ENCODE data around the gene SLC38A6.
"Not testable (repeated sequence)": the region's sequence is repeated elsewhere in the genome, so short reads cannot be mapped to it uniquely, and the experiment has no call there.

Gene SLC38A6

GRCh38 chr14:61063461-61063860 lies 82.4 kb downstream of the SLC38A6 start:
- DNase-seq: no peak

DNA sequence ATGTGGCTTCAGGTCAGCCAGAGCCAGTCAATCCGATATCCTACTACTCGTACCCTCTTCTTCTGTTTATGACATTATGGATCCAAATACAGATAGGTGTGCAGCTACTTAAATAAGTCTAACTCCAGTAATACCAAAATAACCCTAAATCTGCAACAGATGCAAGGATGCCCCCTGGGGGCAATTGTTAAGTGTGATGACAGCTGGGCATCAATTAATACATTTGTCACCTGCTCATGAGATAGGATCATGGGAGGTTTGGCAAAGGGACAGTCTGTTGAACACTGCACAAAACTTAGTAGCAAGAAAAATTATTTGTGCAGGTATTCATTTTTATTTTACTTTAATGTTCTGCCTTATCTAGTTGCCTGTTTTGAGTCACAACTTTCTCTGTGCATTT lies 83.2 kb downstream of the SLC38A6 start:
- no peak for DNase-seq

GRCh38 chr14:61064856-61065255 lies 83.8 kb downstream of the SLC38A6 start:
- no peak for DNase-seq

DNA sequence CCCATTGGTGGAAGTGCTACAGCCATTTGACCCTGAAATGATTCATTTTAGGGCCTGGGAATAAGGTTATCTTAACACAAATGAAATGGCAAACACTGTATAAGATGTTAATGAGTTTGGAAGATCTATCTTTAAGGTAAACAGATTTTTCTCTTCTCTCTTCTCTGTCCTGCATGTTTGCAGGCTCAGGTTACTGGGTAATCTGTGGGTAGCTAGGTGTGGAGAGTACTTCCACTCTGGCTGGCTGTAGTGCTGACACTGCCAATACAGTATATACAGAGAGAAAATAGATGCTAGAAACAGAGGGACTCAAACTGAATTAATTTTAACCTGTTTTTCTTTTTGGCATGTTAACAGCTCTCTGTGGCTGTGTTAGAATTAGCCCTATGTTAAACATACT lies 84.6 kb downstream of the SLC38A6 start:
- no peak for DNase-seq

- not testable (repeated sequence) for DNase-seq
These were observed 91.4 kb downstream of the SLC38A6 start for GRCh38 chr14:61072442-61072841.

DNA sequence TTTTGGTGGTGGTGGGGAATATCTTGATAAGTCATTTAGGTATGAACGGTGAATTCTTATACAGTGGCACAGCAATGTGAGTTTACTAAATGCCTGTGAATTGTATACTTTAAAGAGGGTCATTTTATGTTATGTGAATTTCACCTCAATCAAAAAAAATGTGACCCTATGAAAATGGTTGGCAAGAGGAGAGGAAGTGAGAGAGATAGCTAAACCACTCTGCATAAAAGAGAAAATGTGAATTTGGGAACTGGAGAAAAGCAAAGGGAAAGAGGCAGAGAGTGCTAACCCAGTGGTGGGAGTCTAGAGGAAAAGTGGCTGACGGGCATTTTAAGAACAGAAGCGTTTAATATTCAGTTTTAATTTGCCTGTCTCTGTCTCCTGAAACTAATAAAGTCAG lies 93.8 kb downstream of the SLC38A6 start:
- no peak for DNase-seq

DNA sequence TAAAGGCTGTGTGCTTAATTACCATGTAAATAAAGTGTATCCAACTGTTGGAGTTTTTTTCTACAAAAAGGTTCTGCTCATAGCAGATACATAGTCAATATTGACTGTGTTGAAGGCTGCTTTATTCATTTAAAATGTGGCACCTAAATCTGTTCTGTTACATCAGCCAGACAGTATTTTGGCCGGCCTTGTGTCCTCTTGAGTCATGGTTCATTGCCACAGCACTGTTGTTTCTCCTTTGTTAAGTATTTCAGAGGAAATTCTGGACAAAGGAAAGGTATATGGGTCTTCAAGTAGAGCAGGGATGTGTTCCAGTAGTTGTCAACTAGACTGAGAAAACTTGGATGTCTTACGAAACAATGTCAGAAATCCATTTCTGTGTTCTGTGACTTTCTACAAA lies 95.5 kb downstream of the SLC38A6 start:
- no peak for DNase-seq

DNA sequence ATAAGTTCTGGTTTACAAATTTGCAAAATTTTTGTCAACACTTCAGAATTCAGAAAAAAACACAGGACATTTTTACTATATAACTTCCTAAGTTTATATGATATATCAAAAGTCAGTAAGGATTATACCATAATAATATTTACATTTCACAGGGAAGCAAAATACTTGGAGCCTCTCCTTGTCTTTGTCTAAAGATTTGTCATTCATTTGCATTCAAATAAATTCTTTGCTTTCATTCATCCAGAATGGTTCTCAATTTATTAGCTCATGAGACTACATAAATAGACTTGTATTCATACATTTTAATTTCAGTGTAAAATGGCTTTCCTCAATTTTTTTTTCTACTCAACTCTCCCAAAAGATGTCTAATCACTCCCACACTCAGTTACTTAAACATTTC lies 96.4 kb downstream of the SLC38A6 start:
- DNase-seq: no peak

GRCh38 chr14:61077951-61078720 lies 97.1 kb downstream of the SLC38A6 start:
- DNase-seq: no peak

DNA sequence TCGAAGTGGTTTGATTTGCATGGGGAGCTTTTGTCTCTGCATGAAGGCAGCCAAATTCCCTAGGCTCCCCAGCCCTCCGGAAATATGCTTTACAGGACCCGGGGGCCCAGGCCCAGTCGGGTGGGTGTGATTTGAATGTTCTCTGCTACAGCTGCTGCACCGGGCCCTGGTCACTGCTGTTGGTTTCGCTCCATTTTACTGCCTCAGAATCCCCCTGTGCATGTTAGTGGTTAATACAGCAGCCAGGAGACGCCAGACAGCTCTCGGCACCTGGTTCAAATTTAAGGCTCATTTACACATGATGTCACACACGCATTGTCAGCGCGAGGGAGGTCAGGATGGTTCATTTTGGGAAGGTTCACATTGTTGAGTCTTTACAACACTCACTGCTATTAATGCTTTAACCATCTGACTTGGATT lies 99.6 kb downstream of the SLC38A6 start:
- no peak for DNase-seq

GRCh38 chr14:61088081-61088480 lies 107.0 kb downstream of the SLC38A6 start:
- DNase-seq: no peak

DNA sequence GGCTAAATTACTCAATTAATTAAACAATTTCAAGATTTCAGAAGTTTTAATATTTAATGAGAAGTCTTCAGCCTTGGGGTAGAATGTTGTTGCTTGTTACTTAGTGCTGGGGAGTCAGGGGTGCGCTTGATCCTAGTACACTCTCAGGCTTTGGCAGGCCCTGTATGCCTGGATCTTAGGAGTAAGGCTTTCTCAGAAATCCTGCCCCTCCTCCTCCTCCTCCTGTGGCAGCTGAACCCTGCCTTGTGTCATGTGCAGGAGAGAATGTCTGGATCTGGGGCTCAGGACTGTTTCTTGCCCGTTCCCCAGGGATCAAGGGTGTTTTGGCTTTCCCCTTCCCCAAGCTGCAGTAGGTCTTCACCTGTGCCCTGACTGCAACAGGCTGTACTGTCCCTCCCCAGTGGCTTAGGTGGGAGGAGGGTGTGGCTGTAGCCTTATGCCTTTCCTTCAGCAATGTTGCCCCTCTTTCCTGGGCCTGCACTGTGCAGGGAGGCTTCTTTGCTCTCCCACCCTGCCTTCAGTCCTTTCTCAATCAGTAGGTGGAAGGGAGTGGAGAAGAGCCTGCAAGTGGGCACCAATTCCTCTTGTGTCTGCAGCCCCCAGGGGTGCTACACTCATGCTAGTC lies 108.2 kb downstream of the SLC38A6 start:
- DNase-seq: no peak

- no peak for DNase-seq
These were observed 109.6 kb downstream of the SLC38A6 start for GRCh38 chr14:61090432-61091216.

GRCh38 chr14:61091657-61092273 lies 110.7 kb downstream of the SLC38A6 start:
- DNase-seq: no peak

DNA sequence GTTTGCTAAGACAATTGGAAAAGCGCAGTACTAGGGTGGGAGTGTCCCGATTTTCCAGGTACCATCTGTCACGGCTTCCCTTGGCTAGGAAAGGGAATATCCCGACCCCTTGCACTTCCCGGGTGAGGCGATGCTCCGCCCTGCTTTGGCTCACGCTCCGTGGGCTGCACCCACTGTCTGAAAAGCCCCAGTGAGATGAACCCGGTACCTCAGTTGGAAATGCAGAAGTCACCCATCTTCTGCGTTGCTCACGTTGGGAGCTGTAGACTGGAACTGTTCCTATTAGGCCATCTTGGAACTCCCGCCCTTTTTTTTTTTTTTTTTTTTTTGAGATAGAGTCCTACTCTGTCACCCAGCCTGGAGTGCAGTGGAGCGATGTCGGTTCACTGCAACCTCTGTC lies 117.1 kb downstream of the SLC38A6 start:
- not testable (repeated sequence) for DNase-seq

DNA sequence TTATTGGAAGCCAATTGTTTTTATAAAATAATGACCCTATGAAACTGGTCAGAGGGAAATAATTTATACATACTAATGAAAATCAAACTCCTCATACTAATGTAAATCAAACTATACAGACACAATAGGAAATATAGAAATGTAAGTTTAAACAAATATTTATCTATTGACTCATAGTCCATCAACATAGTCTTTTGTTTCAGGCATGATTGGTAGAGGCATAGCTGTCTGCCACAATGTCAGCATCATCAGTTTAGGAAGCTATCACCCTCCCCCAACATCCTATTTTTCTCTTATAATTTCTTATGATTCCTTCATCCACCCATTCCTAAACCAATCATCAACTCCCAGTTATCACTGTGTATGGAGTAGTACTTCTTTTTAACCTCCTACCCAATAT lies 117.7 kb downstream of the SLC38A6 start:
- DNase-seq: no peak

GRCh38 chr14:61099216-61099835 lies 118.3 kb downstream of the SLC38A6 start:
- no peak for DNase-seq

DNA sequence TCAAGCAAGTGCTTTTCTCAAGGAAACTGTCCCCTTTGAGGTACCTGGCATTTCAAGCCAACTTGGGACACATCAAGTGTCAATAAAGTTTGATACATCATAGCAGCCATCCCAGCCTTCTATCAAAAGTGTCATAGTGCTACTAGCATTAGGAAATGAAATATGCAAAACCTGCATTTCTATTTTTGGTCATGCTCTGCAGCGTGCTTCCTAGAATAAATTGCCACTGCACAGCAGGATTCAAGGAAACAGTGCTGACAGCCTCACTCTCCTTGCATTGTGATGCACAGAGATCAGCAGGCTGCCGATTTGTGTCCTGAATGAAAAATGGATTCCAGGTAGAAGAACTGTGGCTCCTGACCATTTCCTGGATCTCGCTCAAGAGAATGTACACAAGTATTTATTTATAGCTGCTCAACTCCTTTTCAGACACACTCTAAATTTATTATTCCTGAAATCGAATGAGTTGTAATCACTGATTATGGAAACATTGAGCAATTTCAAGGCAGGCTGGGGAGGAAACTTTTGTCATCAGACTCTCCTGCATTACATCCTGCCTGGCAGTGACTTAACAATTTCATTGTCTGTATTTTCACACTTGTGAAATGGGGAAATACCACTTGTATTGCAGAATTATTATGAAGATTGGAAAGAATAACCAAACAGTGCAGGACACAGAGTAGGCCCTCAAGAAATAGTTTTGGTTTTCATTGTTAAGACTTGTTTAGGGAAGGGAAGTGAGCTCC lies 120.9 kb downstream of the SLC38A6 start:
- peak in 1 of 2 donors; percentile 30 for DNase-seq

Data from CD4-positive, alpha-beta T cell treated with Interferon alpha-2 for 1 hour (primary cell).